Right atrium auricular region (tissue), 2 donors: ENCODE measurements around the gene DHRS3. TPM values are rescaled to one million over a fixed set of nuclear protein-coding genes. Genes with fewer than 3 reads are reported as not detected.
A peak's percentile ranks its signal among the peaks of the same experiment; 100 is the strongest.

Source experiments
- DNase-seq: peaks from one replicate; pipeline ENCODE4 v3.0.0-alpha.2; 2019; ENCODE audit warnings: low spot score
- H3K27ac ChIP-seq, 2 donors: fragments of 200-600 bp; sonication (generic); 1 replicate in 1 of 2; 2 replicates in 1 of 2; pipeline ENCODE4 v1.5.1; 2016 to 2019
- H3K27me3 ChIP-seq, 2 donors: fragments of 200-600 bp; sonication (generic); one replicate each; pipeline versions ENCODE4 v1.5.1 to v1.6.0; 2017 to 2019
- H3K36me3 ChIP-seq: fragments of 200-600 bp; sonication (generic); one replicate; pipeline ENCODE4 v1.5.1; 2016
- H3K4me1 ChIP-seq, 2 donors: fragments of 200-600 bp; sonication (generic); one replicate each; pipeline versions ENCODE4 v1.5.1 to v1.6.0; 2017 to 2019
- H3K4me3 ChIP-seq, 2 donors: fragments of 200-600 bp; sonication (generic); 1 replicate in 1 of 2; 2 replicates in 1 of 2; pipeline ENCODE4 v1.5.1; 2017 to 2019; ENCODE audit warnings: mild to moderate bottlenecking in 1 of 2, moderate library complexity in 1 of 2
- H3K9me3 ChIP-seq, 2 donors: fragments of 200-600 bp; sonication (generic); one replicate each; pipeline ENCODE4 v1.5.1; 2019
- total RNA-seq, 2 donors: library from RNA; depleted of rRNA; stranded (reverse); fragments of >200 nt; gene quantifications; one replicate each; pipeline ENCODE4 v1.1.0, GENCODE V29; 2016
- TF ChIP-seq, protein P1 (sequence below), 2 donors: fragments of 200-600 bp; sonication (generic); IDR thresholded peaks; one replicate each; pipeline ENCODE4 v1.5.1; 2019; ENCODE audit warnings: antibody characterized with exemption in 2 of 2

Gene DHRS3
- total RNA-seq, 2 donors from 2014 or later, result 50.4 to 78.9 TPM

DNA sequence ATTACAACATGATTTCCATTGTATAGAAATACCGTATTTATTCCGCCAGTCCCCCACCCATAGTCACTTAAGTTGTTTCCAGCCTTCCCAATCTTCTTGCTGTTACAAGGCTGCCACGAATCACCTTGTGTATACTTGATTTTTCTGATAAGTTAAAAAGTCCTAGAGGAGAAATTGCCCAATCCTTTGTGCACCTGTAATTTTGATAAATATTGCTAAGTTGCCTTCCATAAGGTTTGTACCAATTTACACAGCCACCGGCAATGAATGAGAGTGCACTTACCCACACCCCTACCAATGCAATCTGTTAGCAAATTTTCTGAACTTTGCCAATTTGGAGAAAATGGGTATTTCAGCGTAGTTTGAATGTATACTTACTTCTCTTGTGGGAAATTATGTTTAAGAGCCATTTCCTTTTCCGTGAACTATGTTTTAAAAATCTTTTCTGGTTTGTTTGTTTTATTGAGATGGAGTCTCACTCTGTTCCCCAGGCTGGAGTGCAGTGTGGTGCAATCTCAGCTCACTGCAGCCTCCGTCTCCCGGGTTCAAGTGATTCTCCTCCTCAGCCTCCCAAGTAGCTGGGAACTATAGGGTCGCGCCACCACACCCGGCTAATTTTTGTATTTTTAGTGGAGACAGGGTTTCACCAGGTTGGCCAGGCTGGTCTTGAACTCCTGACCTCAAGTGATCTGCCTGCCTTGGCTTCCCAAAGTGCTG lies 87.4 kb downstream of the DHRS3 start:
- no peaks in the 10 kb centered on the region for H3K27me3 ChIP-seq
- H3K4me3 ChIP-seq, result no peak overlapping the region
- H3K4me1 ChIP-seq, result peaks cover 0 to 6% of the 10 kb centered on the region in 2 donors
- no peaks in the 10 kb centered on the region for H3K36me3 ChIP-seq
- DNase-seq, result no peak
- no peak overlapping the region for H3K27ac ChIP-seq
- TF ChIP-seq, protein P1, sequence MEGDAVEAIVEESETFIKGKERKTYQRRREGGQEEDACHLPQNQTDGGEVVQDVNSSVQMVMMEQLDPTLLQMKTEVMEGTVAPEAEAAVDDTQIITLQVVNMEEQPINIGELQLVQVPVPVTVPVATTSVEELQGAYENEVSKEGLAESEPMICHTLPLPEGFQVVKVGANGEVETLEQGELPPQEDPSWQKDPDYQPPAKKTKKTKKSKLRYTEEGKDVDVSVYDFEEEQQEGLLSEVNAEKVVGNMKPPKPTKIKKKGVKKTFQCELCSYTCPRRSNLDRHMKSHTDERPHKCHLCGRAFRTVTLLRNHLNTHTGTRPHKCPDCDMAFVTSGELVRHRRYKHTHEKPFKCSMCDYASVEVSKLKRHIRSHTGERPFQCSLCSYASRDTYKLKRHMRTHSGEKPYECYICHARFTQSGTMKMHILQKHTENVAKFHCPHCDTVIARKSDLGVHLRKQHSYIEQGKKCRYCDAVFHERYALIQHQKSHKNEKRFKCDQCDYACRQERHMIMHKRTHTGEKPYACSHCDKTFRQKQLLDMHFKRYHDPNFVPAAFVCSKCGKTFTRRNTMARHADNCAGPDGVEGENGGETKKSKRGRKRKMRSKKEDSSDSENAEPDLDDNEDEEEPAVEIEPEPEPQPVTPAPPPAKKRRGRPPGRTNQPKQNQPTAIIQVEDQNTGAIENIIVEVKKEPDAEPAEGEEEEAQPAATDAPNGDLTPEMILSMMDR (IDR thresholded peaks at IDR 0.05), result no peak
- no peaks in the 10 kb centered on the region for H3K9me3 ChIP-seq

DNA sequence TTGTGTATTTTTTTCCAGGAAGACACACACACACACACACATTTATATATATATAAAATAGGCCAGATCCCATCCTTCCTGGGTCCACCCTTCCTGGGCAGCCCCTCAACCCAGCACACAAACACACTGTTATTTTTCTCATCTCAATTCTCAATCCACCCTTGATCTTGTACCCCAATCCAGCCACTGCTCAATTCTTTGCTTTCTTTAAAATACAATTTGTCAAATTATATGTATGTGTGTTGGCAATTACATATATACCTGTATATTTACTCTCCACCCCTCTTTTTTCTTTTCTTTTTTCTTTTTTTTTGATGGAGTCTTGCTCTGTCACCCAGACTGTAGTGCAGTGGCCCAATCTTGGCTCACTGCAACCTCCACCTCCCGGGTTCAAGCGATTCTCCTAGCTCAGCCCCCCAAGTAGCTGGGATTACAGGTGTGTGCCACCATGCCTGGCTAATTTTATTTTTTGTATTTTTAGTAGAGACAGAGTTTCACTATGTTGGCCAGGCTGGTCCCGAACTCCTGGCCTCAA lies 88.3 kb downstream of the DHRS3 start:
- TF ChIP-seq, protein P1 (IDR thresholded peaks at IDR 0.05), result no peak
- H3K27ac ChIP-seq, result no peak overlapping the region
- no peaks in the 10 kb centered on the region for H3K36me3 ChIP-seq
- no peaks in the 10 kb centered on the region for H3K9me3 ChIP-seq
- H3K4me3 ChIP-seq, result no peak overlapping the region
- peaks cover 0 to 6% of the 10 kb centered on the region in 2 donors for H3K4me1 ChIP-seq
- no peaks in the 10 kb centered on the region for H3K27me3 ChIP-seq
- no peak for DNase-seq

DNA sequence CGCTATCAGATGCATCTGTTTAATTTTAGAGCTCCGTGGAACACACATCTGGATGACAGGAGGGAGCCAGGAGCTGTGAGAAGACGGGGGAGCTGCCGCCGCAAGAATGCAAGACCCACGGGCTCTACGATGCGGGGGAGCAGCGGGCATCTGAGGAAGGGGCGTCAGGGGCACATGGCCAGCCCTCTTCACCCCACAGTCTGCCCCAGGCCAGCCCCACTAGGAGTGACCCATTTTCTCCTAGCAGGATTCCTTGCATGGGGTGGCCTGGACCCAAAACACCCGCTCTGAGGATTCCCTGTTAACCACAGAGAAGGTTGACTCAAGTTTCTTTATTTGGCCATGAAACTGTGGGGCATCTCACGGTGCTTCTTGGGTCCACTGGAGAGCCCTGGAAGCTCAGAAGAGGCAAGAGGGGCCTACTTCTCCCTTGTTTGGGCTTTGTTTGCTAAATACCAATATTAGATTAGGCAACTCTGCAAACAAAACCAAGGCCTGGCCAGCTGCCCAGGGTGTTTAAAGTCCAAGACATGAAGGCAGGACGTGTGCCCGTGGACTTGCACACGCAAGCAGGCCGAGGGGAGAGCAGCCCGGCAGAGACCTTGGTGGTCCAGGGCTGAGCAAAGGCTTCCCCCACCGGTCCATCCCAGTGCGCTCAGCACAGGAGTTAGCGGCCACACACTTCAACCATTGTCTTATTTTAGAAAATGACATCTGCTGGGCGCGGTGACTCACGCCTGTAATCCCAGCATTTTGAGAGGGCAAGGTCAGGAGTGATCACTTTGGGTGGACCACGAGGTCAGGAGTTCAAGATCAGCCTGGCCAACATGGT lies 89.8 kb downstream of the DHRS3 start:
- Histone ChIP-seq H3K9me3 (no peaks in the 10 kb centered on the region), H3K27me3 (no peaks in the 10 kb centered on the region), H3K4me3 (no peak overlapping the region), H3K36me3 (no peaks in the 10 kb centered on the region), H3K27ac (no peak overlapping the region), H3K4me1 (peaks cover 0 to 6% of the 10 kb centered on the region in 2 donors)
- TF ChIP-seq, protein P1 (IDR thresholded peaks at IDR 0.05), result no peak
- peak; percentile 87 for DNase-seq

DNA sequence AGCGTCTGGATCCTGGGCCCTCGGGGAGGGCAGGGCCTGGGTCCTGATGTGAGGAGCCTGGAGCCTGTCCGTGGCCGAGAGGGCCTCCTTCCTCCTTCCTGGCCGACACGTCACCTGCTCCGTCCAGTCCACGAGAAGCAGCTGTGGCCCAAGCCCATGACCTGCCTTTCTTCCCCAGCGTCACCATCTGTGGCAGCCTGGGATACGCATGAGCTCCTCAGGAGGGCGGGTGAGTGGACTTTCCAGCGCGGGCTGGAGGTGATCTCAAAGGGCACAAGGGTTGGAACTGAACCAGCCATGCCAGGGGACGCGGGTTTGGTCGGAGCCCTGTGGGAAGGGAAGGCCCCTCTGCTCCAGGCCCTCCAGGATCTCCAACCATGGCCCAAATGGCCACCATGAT lies 90.4 kb downstream of the DHRS3 start:
- TF ChIP-seq, protein P1 (IDR thresholded peaks at IDR 0.05), result no peak
- Histone ChIP-seq H3K27me3 (no peaks in the 10 kb centered on the region), H3K4me3 (no peak overlapping the region), H3K9me3 (no peaks in the 10 kb centered on the region), H3K4me1 (peaks cover 0 to 6% of the 10 kb centered on the region in 2 donors), H3K36me3 (no peaks in the 10 kb centered on the region), H3K27ac (no peak overlapping the region)
- DNase-seq, result no peak

DNA sequence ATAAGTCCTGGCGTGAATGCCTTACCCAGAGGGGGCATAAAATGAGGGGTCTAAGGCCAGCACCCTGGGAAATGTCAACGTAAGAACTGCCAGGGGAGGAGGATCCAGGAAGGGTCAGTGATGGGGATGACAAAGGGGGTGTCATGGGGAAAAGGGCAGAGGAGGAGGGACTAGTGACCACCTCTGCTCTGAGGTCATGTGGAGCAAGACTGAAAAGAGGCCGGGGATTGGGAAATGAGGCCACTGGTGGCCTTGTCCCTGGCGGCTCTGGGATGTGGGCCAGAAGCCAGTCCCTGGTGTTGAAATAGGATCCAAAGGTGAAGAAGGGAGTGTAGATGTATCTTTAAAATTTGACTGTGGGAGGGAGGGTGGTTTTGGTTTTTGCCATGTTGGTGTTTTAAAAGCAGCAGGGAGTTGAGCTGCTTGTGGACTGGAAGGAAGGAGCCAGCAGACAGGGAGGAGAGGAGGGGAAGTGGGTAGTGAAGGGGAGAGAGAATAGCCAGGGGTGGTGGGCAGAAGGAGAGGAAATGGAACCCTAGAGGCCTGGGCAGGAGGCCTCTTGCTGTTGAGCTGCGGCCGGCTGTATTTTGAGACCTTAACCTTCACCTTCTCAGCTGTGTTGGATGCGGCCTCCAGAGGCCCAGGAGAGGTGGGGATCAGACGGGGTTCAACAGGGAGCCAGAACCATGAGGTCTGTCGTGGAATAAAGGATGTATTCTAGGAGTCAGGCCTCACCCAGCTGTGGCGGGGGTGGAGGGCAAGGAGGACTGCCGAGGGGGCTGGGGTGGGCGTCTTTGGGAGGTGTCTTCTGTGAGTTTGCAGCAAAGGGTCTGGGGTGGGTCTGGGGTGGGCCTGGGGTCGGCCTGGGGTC lies 92.5 kb downstream of the DHRS3 start:
- TF ChIP-seq, protein P1 (IDR thresholded peaks at IDR 0.05), result no peak
- Histone ChIP-seq H3K27ac (no peak overlapping the region), H3K4me1 (peaks cover 0 to 6% of the 10 kb centered on the region in 2 donors), H3K9me3 (no peaks in the 10 kb centered on the region), H3K4me3 (no peak overlapping the region), H3K27me3 (no peaks in the 10 kb centered on the region), H3K36me3 (no peaks in the 10 kb centered on the region)
- DNase-seq, result peak; percentile 87
